Natural killer cell treated with Interleukin-12 subunit alpha and Interleukin-12 subunit beta and Interleukin-15 and Interleukin-18, amount 100 ng/mL, for 72 hours (primary cell): Measurements from ENCODE around the gene SLC9A9. TPM values are rescaled to one million over a fixed set of nuclear protein-coding genes. Genes with fewer than 3 reads are reported as not detected.

ENCODE experiments used
- ATAC-seq, 2 donors: fragments of 150-1000 bp; cut with Tn5 transposase in 1 of 2; sonication (Bioruptor Pico), chemical (Tn5 transposase) in 1 of 2; 2 replicates each; pipeline ENCODE4 v1.10.0; 2021
- DNase-seq: peaks from one replicate; pipeline ENCODE4 v3.0.0; 2022; ENCODE audit warnings: low spot score
- H3K27ac Mint-ChIP-seq, 2 donors: 1 replicate in 1 of 2; 2 replicates in 1 of 2; pipeline ENCODE4 v1.8.0; 2022; ENCODE audit warnings: mixed read lengths in 2 of 2, mild to moderate bottlenecking in 1 of 2, moderate library complexity in 1 of 2
- H3K27me3 Mint-ChIP-seq, 2 donors: 1 replicate in 1 of 2; 2 replicates in 1 of 2; pipeline ENCODE4 v1.8.0; 2022; ENCODE audit warnings: mixed read lengths in 2 of 2
- H3K36me3 Mint-ChIP-seq: one replicate; pipeline ENCODE4 v1.8.0; 2022; ENCODE audit warnings: mixed read lengths
- H3K4me1 Mint-ChIP-seq, 2 donors: 1 replicate in 1 of 2; 2 replicates in 1 of 2; pipeline ENCODE4 v1.8.0; 2022; ENCODE audit warnings: low read depth in 2 of 2, mixed read lengths in 2 of 2, mild to moderate bottlenecking in 1 of 2
- H3K4me3 Mint-ChIP-seq: one replicate; pipeline ENCODE4 v1.8.0; 2022; ENCODE audit warnings: mixed read lengths
- H3K9me3 Mint-ChIP-seq: 2 replicates; pipeline ENCODE4 v1.8.0; 2022; ENCODE audit warnings: mixed read lengths
- total RNA-seq, 2 donors: library from RNA; stranded (reverse); gene quantifications; one replicate each; pipeline ENCODE4 v1.2.3, GENCODE V29; 2022

The SLC9A9 gene
- total RNA-seq, 2 donors from 2014 or later = 11.0 to 11.9 TPM

DNA sequence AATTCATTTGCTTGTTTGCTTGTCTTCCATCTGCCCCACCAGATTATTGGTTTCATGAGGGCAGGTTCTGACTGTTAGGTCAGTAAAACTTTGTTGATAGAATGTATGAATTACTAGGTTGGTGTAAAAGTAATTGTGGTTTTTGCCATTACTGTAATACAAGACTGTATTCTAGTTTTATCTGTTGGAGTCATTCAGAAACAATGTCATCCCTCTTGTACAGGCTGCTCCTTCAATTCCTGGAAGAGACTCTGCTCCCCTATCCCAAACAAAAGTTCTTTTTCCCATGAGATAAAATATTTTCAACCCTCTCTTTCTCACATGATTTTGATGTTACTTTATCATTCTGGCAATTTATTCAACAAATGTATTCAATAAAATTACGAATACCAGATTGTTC, 613.7 kb downstream of the SLC9A9 start:
- Mint-ChIP-seq H3K4me1 (peaks cover 39 to 42% of the 10 kb centered on the region in 2 donors), H3K9me3 (peaks cover 18% of the 10 kb centered on the region)
- DNase-seq = no peak

GRCh38 chr3:143232981-143233380, 615.3 kb downstream of the SLC9A9 start:
- peaks cover 4% of the 10 kb centered on the region for H3K36me3 Mint-ChIP-seq
- H3K4me3 Mint-ChIP-seq = no peak overlapping the region
- ATAC-seq (no peak), DNase-seq (no peak)
- H3K9me3 Mint-ChIP-seq = peaks cover 14% of the 10 kb centered on the region
- no peaks in the 10 kb centered on the region for H3K27me3 Mint-ChIP-seq
- H3K27ac Mint-ChIP-seq = peak overlapping the region in 1 of 2 donors; percentile 1
- peaks cover 33 to 36% of the 10 kb centered on the region in 2 donors for H3K4me1 Mint-ChIP-seq

More for the DNA sequence above, 613.7 kb downstream of the SLC9A9 start:
- Mint-ChIP-seq H3K27me3 (no peaks in the 10 kb centered on the region), H3K36me3 (peaks cover 4% of the 10 kb centered on the region), H3K4me3 (peak overlapping the region; percentile 18), H3K27ac (peak overlapping the region; percentile 68 to 88)
- no peak for ATAC-seq

DNA sequence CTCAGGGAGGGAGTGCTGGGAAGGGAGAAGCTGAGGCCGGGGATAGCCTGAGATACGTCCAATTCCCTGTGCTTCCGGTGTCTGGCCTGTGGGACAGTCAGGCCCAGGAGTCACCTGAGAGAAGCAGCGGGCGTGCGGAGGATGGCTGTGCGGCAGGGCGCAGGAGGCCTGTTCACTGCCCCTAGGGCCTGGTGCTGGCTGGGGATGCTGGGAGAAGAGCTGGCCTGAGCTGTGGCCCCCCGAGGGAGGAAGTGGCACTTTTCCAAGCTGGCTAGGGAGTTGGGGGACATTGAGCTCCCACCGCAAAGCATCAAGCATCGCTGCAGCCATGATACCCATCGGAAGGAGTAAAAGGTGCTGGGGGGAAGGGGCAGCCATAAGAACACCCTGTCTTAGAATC, 619.9 kb downstream of the SLC9A9 start:
- Mint-ChIP-seq H3K27me3 (no peaks in the 10 kb centered on the region), H3K36me3 (peaks cover 4% of the 10 kb centered on the region), H3K4me1 (peaks cover 10 to 12% of the 10 kb centered on the region in 2 donors), H3K9me3 (peaks cover 5% of the 10 kb centered on the region), H3K4me3 (no peak overlapping the region), H3K27ac (peak overlapping the region in 1 of 2 donors; percentile 59)
- ATAC-seq (peak in 1 of 2 donors; percentile 43), DNase-seq (no peak)

DNA sequence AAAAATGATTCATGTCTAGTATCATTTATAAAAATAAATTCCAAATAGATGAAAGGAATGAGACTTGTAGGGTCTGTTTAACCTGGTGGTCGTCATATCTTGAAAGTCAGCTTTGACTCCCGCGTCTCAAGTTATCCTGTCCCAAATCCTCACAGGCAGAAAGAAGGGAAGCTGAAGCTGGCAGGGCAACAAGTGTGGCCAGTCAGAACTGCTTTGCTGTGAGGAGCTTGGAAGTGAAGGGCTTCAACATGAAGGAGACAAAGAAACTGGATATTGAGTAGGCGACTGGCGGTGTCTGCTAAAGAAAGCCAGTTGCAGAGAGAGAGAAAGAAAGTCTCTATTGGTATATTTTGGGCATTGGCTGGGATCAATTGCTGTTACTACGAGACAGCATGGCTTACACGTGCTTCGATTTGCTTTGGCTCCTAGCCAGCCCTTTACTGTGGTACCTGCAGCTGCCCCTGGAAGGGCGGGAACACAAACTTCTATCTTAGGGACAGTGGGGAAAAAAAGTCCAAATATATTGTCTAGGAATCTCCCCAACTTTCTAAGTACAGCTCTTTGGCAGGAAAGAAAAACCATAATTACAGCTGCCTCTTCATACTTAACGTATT, 621.5 kb downstream of the SLC9A9 start:
- Mint-ChIP-seq H3K27ac (no peak overlapping the region), H3K9me3 (no peaks in the 10 kb centered on the region), H3K4me3 (no peak overlapping the region), H3K36me3 (no peaks in the 10 kb centered on the region), H3K27me3 (no peaks in the 10 kb centered on the region), H3K4me1 (peaks cover 9 to 10% of the 10 kb centered on the region in 2 donors)
- DNase-seq (no peak), ATAC-seq (no peak)

- Mint-ChIP-seq H3K4me3 (no peak overlapping the region), H3K4me1 (peaks cover 10 to 11% of the 10 kb centered on the region in 2 donors), H3K27ac (no peak overlapping the region), H3K36me3 (no peaks in the 10 kb centered on the region), H3K9me3 (no peaks in the 10 kb centered on the region), H3K27me3 (no peaks in the 10 kb centered on the region)
- ATAC-seq (no peak), DNase-seq (no peak)
These were observed 623.6 kb downstream of the SLC9A9 start for GRCh38 chr3:143224716-143225115.

- ATAC-seq (no peak), DNase-seq (no peak)
- no peaks in the 10 kb centered on the region for H3K27me3 Mint-ChIP-seq
- H3K9me3 Mint-ChIP-seq = no peaks in the 10 kb centered on the region
- H3K4me3 Mint-ChIP-seq = no peak overlapping the region
- H3K27ac Mint-ChIP-seq = no peak overlapping the region
- peaks cover 5 to 11% of the 10 kb centered on the region in 2 donors for H3K4me1 Mint-ChIP-seq
- H3K36me3 Mint-ChIP-seq = no peaks in the 10 kb centered on the region
These were observed 625.3 kb downstream of the SLC9A9 start for GRCh38 chr3:143222981-143223380.

DNA sequence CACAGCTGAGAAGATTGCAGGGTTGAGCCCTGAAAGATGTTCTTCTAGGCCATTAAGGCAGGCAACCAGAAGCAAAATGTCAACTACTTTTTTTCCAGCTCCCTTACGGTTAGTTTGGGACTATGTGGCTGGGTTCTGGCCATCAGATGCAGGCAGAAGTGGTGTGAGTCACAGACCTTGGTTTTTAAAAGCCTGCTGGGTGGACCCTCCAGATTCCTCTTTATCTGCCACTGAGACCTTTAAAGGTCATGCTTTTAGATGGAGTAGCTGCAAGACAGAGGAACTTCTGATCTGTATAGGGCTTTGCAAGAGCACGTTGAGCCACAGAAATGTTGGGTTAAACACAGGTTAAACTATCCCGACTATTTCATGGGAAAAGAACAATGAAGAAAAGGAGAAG, 625.8 kb downstream of the SLC9A9 start:
- H3K4me3 Mint-ChIP-seq = no peak overlapping the region
- peaks cover 5 to 11% of the 10 kb centered on the region in 2 donors for H3K4me1 Mint-ChIP-seq
- DNase-seq (no peak), ATAC-seq (no peak)
- H3K27ac Mint-ChIP-seq = no peak overlapping the region
- H3K36me3 Mint-ChIP-seq = no peaks in the 10 kb centered on the region
- H3K9me3 Mint-ChIP-seq = no peaks in the 10 kb centered on the region
- no peaks in the 10 kb centered on the region for H3K27me3 Mint-ChIP-seq

- Mint-ChIP-seq H3K36me3 (no peaks in the 10 kb centered on the region), H3K4me1 (peaks cover 12 to 17% of the 10 kb centered on the region in 2 donors), H3K4me3 (no peak overlapping the region), H3K9me3 (no peaks in the 10 kb centered on the region), H3K27ac (no peak overlapping the region), H3K27me3 (no peaks in the 10 kb centered on the region)
- no peak for ATAC-seq
- no peak for DNase-seq
These were observed 626.8 kb downstream of the SLC9A9 start for GRCh38 chr3:143221446-143221845.

- H3K27me3 Mint-ChIP-seq = no peaks in the 10 kb centered on the region
- no peaks in the 10 kb centered on the region for H3K36me3 Mint-ChIP-seq
- H3K27ac Mint-ChIP-seq = no peak overlapping the region
- H3K9me3 Mint-ChIP-seq = no peaks in the 10 kb centered on the region
- H3K4me3 Mint-ChIP-seq = no peak overlapping the region
- ATAC-seq (no peak), DNase-seq (no peak)
- peaks cover 13 to 19% of the 10 kb centered on the region in 2 donors for H3K4me1 Mint-ChIP-seq
These were observed 627.5 kb downstream of the SLC9A9 start for GRCh38 chr3:143220741-143221140.

DNA sequence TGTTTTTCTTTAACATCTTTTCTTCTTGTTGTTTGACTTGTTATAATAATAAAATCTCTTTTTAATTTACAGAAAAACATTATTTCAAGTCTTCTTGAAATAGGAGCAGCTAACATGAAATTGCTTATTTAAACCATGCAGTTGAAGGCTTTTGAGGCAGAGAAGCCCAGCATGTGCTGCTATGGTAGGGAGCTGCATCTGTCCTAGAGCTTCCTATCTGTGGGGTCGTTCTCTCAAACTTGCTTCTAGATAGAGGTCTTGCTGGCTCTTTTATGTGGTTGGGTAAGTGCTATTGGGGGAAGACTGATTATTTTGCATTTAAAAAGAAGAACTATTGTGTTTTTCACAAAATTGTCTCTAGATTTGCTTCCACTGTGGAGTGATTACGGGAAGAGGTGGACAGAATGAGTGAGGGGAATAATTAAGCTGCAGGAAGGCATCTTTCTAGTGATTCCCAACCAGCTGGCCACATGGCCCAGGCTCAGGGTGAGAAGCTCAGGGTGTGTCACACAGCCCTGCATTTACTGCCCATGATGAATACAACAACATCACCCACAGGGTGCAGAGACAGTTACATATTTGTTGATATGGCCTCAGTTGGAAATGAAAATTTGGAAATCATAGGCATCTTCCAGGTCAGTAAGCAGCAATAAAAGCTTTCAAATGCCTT, 630.0 kb downstream of the SLC9A9 start:
- Mint-ChIP-seq H3K9me3 (no peaks in the 10 kb centered on the region), H3K27ac (no peak overlapping the region)
- no peak for DNase-seq

GRCh38 chr3:143217283-143217682, 631.0 kb downstream of the SLC9A9 start:
- no peaks in the 10 kb centered on the region for H3K27me3 Mint-ChIP-seq
- no peaks in the 10 kb centered on the region for H3K36me3 Mint-ChIP-seq
- no peak for DNase-seq
- H3K4me3 Mint-ChIP-seq = peak overlapping the region; percentile 64
- no peak for ATAC-seq
- H3K4me1 Mint-ChIP-seq = peaks cover 8 to 16% of the 10 kb centered on the region in 2 donors
- H3K27ac Mint-ChIP-seq = peak overlapping the region; percentile 68 to 77
- H3K9me3 Mint-ChIP-seq = no peaks in the 10 kb centered on the region

More for the DNA sequence above, 630.0 kb downstream of the SLC9A9 start:
- H3K27me3 Mint-ChIP-seq = no peaks in the 10 kb centered on the region
- no peak overlapping the region for H3K4me3 Mint-ChIP-seq
- ATAC-seq = no peak
- H3K36me3 Mint-ChIP-seq = no peaks in the 10 kb centered on the region
- peaks cover 13 to 19% of the 10 kb centered on the region in 2 donors for H3K4me1 Mint-ChIP-seq

- no peak for ATAC-seq
- H3K27ac Mint-ChIP-seq = peak overlapping the region; percentile 68 to 77
These were observed 631.5 kb downstream of the SLC9A9 start for GRCh38 chr3:143216709-143217182.

More at GRCh38 chr3:143216709-143217182, 631.5 kb downstream of the SLC9A9 start:
- no peaks in the 10 kb centered on the region for H3K9me3 Mint-ChIP-seq
- DNase-seq = no peak
- H3K4me1 Mint-ChIP-seq = peaks cover 8 to 16% of the 10 kb centered on the region in 2 donors
- no peaks in the 10 kb centered on the region for H3K27me3 Mint-ChIP-seq
- H3K36me3 Mint-ChIP-seq = no peaks in the 10 kb centered on the region
- peak overlapping the region; percentile 64 for H3K4me3 Mint-ChIP-seq
